Measurements from ENCODE around the gene ROBO3.

Gene ROBO3

GRCh38 chr11:124922831-124923230 is 57.6 kb downstream of the ROBO3 start:
- no peak for DNase-seq (ENCODE audit: extremely low read depth, low read depth)
- TF ChIP-seq CTCF (IDR thresholded peaks at IDR 0.05; ENCODE audit: low read depth, low read length): no peak

GRCh38 chr11:124923296-124923695 is 58.1 kb downstream of the ROBO3 start:
- no peak for DNase-seq (ENCODE audit: extremely low read depth, low read depth)
- no peak for TF ChIP-seq CTCF (IDR thresholded peaks at IDR 0.05; ENCODE audit: low read depth, low read length)

DNA sequence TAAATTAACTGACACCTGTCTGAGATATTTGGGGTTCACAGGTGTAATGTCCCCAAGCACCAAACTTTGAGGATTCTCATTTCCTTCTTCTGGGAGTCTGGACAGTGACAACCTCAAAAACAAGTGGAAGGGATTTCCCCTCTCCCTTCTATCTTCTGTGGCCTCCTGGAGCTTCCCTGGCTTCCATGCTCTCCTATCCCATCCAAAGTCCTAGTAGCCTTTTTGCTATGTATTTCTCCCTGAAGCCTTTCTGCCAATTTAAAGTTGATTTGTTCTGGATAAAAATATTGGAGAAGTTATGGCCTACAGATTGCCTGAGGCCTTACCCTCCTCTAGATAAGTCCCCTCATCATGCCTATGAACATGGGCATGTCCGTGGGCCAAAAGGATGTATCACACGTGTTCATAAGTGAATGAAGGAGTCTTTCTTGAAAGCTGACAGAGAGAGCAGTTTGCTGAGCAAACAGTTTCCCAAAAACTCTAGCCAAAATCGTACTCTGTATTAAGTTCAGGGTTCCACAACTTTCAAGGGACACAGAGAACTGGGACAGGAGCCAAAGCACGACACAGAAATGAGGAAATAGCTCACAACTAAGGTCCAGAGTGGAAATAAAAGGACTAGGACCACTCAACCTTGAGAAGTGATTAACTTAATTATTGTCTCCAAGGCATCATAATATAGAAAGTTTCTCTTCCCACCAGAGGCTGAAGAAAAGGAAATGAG is 63.9 kb downstream of the ROBO3 start:
- no peak for TF ChIP-seq CTCF (IDR thresholded peaks at IDR 0.05; ENCODE audit: low read depth, low read length)
- DNase-seq (ENCODE audit: extremely low read depth, low read depth): no peak

DNA sequence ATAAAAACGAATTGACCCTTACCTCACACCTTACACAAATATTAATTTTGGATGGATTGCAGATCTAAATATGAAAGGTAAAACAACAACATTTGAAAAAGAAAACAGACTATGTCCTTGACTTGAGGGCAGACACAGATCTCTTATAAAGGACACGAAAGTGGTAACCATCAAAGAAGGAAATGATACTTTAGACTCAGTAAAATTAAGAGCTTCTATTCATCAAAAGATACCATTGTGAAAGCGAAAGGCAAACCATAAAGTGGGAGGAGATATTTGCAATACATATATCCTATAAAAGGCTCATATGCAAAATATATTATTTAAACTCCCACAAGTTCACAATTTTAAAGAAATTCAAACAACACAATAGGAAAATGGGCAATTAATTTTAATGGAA is 65.6 kb downstream of the ROBO3 start:
- no peak for TF ChIP-seq CTCF (IDR thresholded peaks at IDR 0.05; ENCODE audit: low read depth, low read length)
- DNase-seq (ENCODE audit: extremely low read depth, low read depth): no peak

Measured in AG09319 (cell line).